H9 (cell line): ENCODE data around the gene ZNF614. TPM values are rescaled to one million over a fixed set of nuclear protein-coding genes. Genes with fewer than 3 reads are reported as not detected.
"Not testable (repeated sequence)": the region's sequence is repeated elsewhere in the genome, so short reads cannot be mapped to it uniquely, and the experiment has no call there.

Source experiments
- DNase-seq: peaks from one replicate; pipeline ENCODE4 v3.0.0-alpha.2; 2017
- H2AFZ ChIP-seq: one replicate; pipeline ENCODE4 v1.6.1; 2013; ENCODE audit warnings: mild to moderate bottlenecking, low read length, control low read depth, moderate library complexity
- H2AK5ac ChIP-seq: 2 replicates; pipeline ENCODE4 v1.6.1; 2013; ENCODE audit warnings: low read length, control low read depth, mixed read lengths; ENCODE audit not compliant: insufficient read length
- H2BK120ac ChIP-seq: one replicate; pipeline ENCODE4 v1.6.1; 2013; ENCODE audit warnings: low read depth, mild to moderate bottlenecking, low read length, control low read depth, inconsistent platforms; ENCODE audit not compliant: poor library complexity, severe bottlenecking
- H2BK12ac ChIP-seq: 2 replicates; pipeline ENCODE4 v1.6.1; 2013; ENCODE audit warnings: low read length, control low read depth, mixed read lengths, low read depth; ENCODE audit not compliant: insufficient read length
- H2BK15ac ChIP-seq: 2 replicates; pipeline ENCODE4 v1.6.1; 2013; ENCODE audit warnings: low read depth, low read length, control low read depth
- H2BK20ac ChIP-seq: one replicate; pipeline ENCODE4 v1.6.1; 2013; ENCODE audit warnings: low read depth, mild to moderate bottlenecking, low read length, control low read depth, inconsistent platforms; ENCODE audit not compliant: poor library complexity, severe bottlenecking
- H2BK5ac ChIP-seq: 2 replicates; pipeline ENCODE4 v1.6.1; 2013; ENCODE audit warnings: low read length, control low read depth, mixed read lengths; ENCODE audit not compliant: insufficient read length
- H3K14ac ChIP-seq: 2 replicates; pipeline ENCODE4 v1.6.1; 2013; ENCODE audit warnings: low read length, control low read depth; ENCODE audit not compliant: insufficient read depth
- H3K18ac ChIP-seq: 2 replicates; pipeline ENCODE4 v1.6.1; 2013; ENCODE audit warnings: low read depth, mild to moderate bottlenecking, mixed read lengths, low read length, control low read depth; ENCODE audit not compliant: insufficient read length
- H3K23ac ChIP-seq: 2 replicates; pipeline ENCODE4 v1.6.1; 2013; ENCODE audit warnings: low read length, control low read depth, mixed read lengths, low read depth; ENCODE audit not compliant: insufficient read length
- H3K23me2 ChIP-seq: 2 replicates; pipeline ENCODE4 v1.6.1; 2013; ENCODE audit warnings: low read depth, mild to moderate bottlenecking, mixed read lengths, low read length, control low read depth; ENCODE audit not compliant: insufficient read length, poor library complexity, severe bottlenecking
- H3K27ac ChIP-seq: 2 replicates; pipeline ENCODE4 v1.5.1; 2013; ENCODE audit warnings: low read length, control low read depth, mixed read lengths, low read depth; ENCODE audit not compliant: insufficient read length
- H3K27me3 ChIP-seq: 2 replicates; pipeline ENCODE4 v1.6.1; 2013; ENCODE audit warnings: low read length, control low read depth, inconsistent platforms; ENCODE audit not compliant: insufficient read depth
- H3K4ac ChIP-seq: 2 replicates; pipeline ENCODE4 v1.6.1; 2013; ENCODE audit warnings: low read depth, mild to moderate bottlenecking, control low read depth, inconsistent platforms, low read length, moderate library complexity
- H3K4me1 ChIP-seq: 2 replicates; pipeline ENCODE4 v1.6.1; 2013; ENCODE audit warnings: low read length, control low read depth, inconsistent platforms; ENCODE audit not compliant: insufficient read depth
- H3K4me2 ChIP-seq: 2 replicates; pipeline ENCODE4 v1.6.1; 2013; ENCODE audit warnings: low read length, control low read depth, mixed read lengths; ENCODE audit not compliant: insufficient read length, insufficient read depth
- H3K56ac ChIP-seq: 2 replicates; pipeline ENCODE4 v1.6.1; 2013; ENCODE audit warnings: low read depth, mild to moderate bottlenecking, mixed read lengths, low read length, control low read depth; ENCODE audit not compliant: insufficient read length
- H3K79me1 ChIP-seq: 2 replicates; pipeline ENCODE4 v1.6.1; 2013; ENCODE audit warnings: low read depth, mild to moderate bottlenecking, moderate library complexity, low read length, control low read depth, inconsistent platforms; ENCODE audit not compliant: insufficient read depth, poor library complexity, severe bottlenecking
- H3K79me2 ChIP-seq: 2 replicates; pipeline ENCODE4 v1.6.1; 2013; ENCODE audit warnings: low read length, control low read depth, inconsistent platforms; ENCODE audit not compliant: insufficient read depth
- H3K9ac ChIP-seq: 2 replicates; pipeline ENCODE4 v1.6.1; 2013; ENCODE audit warnings: low read length, control low read depth, mixed read lengths; ENCODE audit not compliant: insufficient read length; ENCODE audit errors: extremely low read depth
- H3K9me3 ChIP-seq: one replicate; pipeline ENCODE4 v1.6.1; 2013; ENCODE audit warnings: low read depth, low read length, inconsistent platforms; ENCODE audit not compliant: control insufficient read depth
- H3T11ph ChIP-seq: one replicate; pipeline ENCODE4 v1.6.1; 2013; ENCODE audit warnings: mild to moderate bottlenecking, low read length, control low read depth, inconsistent platforms
- H4K20me1 ChIP-seq: one replicate; pipeline ENCODE4 v1.6.1; 2013; ENCODE audit not compliant: control insufficient read depth, insufficient read length, insufficient read depth
- H4K5ac ChIP-seq: 2 replicates; pipeline ENCODE4 v1.6.1; 2013; ENCODE audit warnings: low read depth, mild to moderate bottlenecking, mixed read lengths, low read length, control low read depth; ENCODE audit not compliant: insufficient read length
- H4K8ac ChIP-seq: replicated peaks from 2 replicates; pipeline ENCODE4 v1.6.1; 2013; ENCODE audit warnings: low read length, control low read depth, mixed read lengths, low read depth; ENCODE audit not compliant: insufficient read length
- H4K91ac ChIP-seq: 2 replicates; pipeline ENCODE4 v1.6.1; 2013; ENCODE audit warnings: low read depth, mild to moderate bottlenecking, moderate library complexity, mixed read lengths, low read length, control low read depth; ENCODE audit not compliant: insufficient read length
- H3K27ac Mint-ChIP-seq, 3 experiments: 2 replicates in 2 of 3; 3 replicates in 1 of 3; pipeline ENCODE4 v1.8.0; 2020 to 2021; ENCODE audit warnings: mixed read lengths in 3 of 3, mild to moderate bottlenecking in 1 of 3, moderate library complexity in 1 of 3
- H3K27me3 Mint-ChIP-seq: 2 replicates; pipeline ENCODE4 v1.8.0; 2021; ENCODE audit warnings: low read depth, mild to moderate bottlenecking, moderate library complexity, mixed read lengths
- H3K36me3 Mint-ChIP-seq, 3 experiments: 2 replicates in 2 of 3; 3 replicates in 1 of 3; pipeline ENCODE4 v1.8.0; 2020 to 2021; ENCODE audit warnings: low read depth in 3 of 3, mixed read lengths in 3 of 3; ENCODE audit not compliant: insufficient read depth in 1 of 3
- H3K4me1 Mint-ChIP-seq, 2 experiments: 2 replicates each; pipeline ENCODE4 v1.8.0; 2020; ENCODE audit warnings: mixed read lengths in 2 of 2
- H3K4me3 Mint-ChIP-seq, 2 experiments: 2 replicates in 1 of 2; 3 replicates in 1 of 2; pipeline ENCODE4 v1.8.0; 2020 to 2021; ENCODE audit warnings: mild to moderate bottlenecking in 2 of 2, mixed read lengths in 2 of 2, moderate library complexity in 1 of 2
- H3K9me3 Mint-ChIP-seq, 2 experiments: 2 replicates in 1 of 2; 3 replicates in 1 of 2; pipeline ENCODE4 v1.8.0; 2020; ENCODE audit warnings: mild to moderate bottlenecking in 2 of 2, mixed read lengths in 2 of 2, moderate library complexity in 1 of 2
- WGBS: extraction: QIAGEN DNeasy Blood & Tissue Kit; methylation state at CpG from one replicate; pipeline ENCODE4 v1.1.7; 2013; ENCODE audit warnings: missing lambda C conversion rate, low lambda C conversion rate, mixed read lengths; ENCODE audit not compliant: insufficient read length; ENCODE audit errors: extremely low coverage; 5-methylcytosine and 5-hydroxymethylcytosine counted together
- total RNA-seq: library from RNA; stranded (reverse); gene quantifications from 2 replicates; pipeline ENCODE4 v1.2.1, GENCODE V29; 2021

Gene ZNF614
- total RNA-seq, 1 experiment from 2014 or later, result 23.1 TPM

- not testable (repeated sequence) for H4K8ac ChIP-seq, H3K9me3 ChIP-seq, H2AFZ ChIP-seq, H3K9ac ChIP-seq, H2BK120ac ChIP-seq, H2BK20ac ChIP-seq, H3K79me1 ChIP-seq, H3K18ac ChIP-seq, H3K4me2 ChIP-seq, H3K14ac ChIP-seq, H2BK5ac ChIP-seq, H3K4me3 Mint-ChIP-seq, H4K5ac ChIP-seq, H3K27me3 ChIP-seq, H3K23ac ChIP-seq, H3K79me2 ChIP-seq, H3K27ac ChIP-seq, DNase-seq, H3K27ac Mint-ChIP-seq, H3T11ph ChIP-seq, H3K27me3 Mint-ChIP-seq, H2BK15ac ChIP-seq, H3K23me2 ChIP-seq, H4K20me1 ChIP-seq, H2AK5ac ChIP-seq, H2BK12ac ChIP-seq, H3K4me1 ChIP-seq, H4K91ac ChIP-seq, H3K56ac ChIP-seq, H3K4ac ChIP-seq
- peaks cover 15% of the 10 kb centered on the region in 2 experiments for H3K4me1 Mint-ChIP-seq
- no CpG with 5 or more reads among the region's 4 CpGs for WGBS
- H3K9me3 Mint-ChIP-seq, result peaks cover 7 to 34% of the 10 kb centered on the region in 2 experiments; a peak in 4 of 5 replicates
- H3K36me3 Mint-ChIP-seq, result peaks cover 62 to 76% (median 71%) of the 10 kb centered on the region in 3 experiments
Observed at GRCh38 chr19:52024478-52024877, 3.7 kb downstream of the ZNF614 start.
